ENCODE measurements around the gene BAIAP2L2. TPM values are rescaled to one million over a fixed set of nuclear protein-coding genes. Genes with fewer than 3 reads are reported as not detected.
A peak's percentile ranks its signal among the peaks of the same experiment; 100 is the strongest.

The BAIAP2L2 gene
- total RNA-seq, 2 donors from 2014 or later, result 0.40 to 0.84 TPM

DNA sequence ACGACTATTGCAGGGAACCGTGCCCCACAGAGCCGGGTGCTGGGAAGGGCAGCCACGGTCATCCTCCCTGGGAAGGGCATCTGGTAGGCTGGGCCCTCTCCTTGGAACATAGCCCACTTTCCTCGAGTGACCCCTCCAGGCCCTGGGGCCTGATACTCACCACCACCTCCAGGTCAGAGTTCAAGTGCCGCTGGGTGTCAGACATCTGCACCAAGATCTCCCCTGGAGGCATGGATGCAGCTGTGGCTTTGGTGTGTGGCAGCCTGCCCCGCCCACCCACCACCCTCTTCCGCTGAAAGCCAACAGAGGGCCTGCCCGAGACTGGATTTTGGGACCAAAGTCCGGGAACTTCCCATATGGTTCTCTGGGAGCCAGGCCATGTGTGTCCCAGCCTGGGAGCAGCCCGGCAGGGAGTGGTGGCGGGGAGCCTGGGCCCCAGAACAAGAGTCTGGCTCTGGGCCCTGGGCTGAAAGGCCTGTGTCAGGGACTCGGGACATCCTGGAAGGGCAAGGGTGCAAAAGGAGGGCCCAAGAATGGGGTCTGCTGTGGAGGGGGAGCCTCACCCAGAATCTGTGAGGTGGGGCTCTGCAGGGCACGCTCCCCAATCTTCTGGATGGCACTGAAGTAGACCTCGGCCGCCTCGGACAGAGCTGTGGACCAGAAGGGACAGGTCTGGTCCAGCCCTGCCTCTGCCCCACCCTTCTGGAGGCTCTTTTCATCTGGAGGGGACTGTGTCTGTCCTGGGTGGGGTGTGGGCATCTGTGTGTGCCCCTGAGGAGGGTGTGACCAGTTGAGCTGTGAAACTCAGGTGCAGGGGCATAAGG, 2.6 kb downstream of the BAIAP2L2 start:
- Mint-ChIP-seq H3K4me1 (ENCODE audit: low read depth in 2 of 2) (peaks cover 21 to 31% of the 10 kb centered on the region in 2 donors), H3K4me3 (no peak overlapping the region), H3K27me3 (no peaks in the 10 kb centered on the region), H3K27ac (no peak overlapping the region), H3K36me3 (no peaks in the 10 kb centered on the region), H3K9me3 (no peaks in the 10 kb centered on the region)
- ATAC-seq (no peak), DNase-seq (ENCODE audit: low spot score) (peak; percentile 56)

DNA sequence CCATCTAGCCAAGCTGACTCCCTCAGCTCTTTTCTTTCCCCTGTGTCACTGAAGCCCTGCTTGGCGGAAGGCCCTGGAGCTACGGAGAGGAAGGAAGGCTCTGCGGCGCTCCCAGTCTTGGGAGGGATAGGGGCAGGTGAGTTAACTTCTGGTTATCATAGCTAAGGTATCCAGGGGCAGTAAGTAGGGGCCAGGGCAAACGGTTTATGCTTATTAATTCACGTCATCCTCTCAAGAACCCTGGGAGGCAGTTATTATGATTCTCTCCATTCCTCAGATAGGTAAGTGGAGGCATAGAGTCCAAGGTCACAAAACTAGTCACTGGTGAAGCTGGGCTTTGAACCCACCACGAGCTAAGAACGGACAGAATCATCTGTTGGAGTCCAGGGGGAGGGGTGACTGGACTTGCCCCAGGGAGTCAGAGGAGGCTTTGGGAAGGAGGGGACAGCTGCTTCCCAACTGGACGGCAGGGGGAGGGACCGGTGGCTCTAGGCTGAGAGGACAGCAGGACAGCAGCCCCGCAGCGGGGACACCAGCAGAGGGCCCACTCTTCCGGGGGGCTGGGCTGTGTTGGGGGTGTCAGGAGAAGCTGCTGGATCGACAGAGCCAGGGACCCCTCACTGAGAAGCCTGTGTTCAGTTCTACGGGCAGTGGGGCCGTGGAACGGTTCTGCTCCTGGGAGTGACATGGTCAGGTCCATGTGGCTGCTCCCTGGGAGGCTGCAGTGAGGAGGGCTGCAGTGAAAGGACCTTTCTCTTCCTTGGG, 3.5 kb downstream of the BAIAP2L2 start:
- no peak overlapping the region for H3K27ac Mint-ChIP-seq
- H3K4me1 Mint-ChIP-seq (ENCODE audit: low read depth in 2 of 2), result peaks cover 21 to 29% of the 10 kb centered on the region in 2 donors
- no peak for ATAC-seq
- H3K27me3 Mint-ChIP-seq, result no peaks in the 10 kb centered on the region
- no peaks in the 10 kb centered on the region for H3K9me3 Mint-ChIP-seq
- DNase-seq (ENCODE audit: low spot score), result peak; percentile 49
- H3K4me3 Mint-ChIP-seq, result no peak overlapping the region
- no peaks in the 10 kb centered on the region for H3K36me3 Mint-ChIP-seq

DNA sequence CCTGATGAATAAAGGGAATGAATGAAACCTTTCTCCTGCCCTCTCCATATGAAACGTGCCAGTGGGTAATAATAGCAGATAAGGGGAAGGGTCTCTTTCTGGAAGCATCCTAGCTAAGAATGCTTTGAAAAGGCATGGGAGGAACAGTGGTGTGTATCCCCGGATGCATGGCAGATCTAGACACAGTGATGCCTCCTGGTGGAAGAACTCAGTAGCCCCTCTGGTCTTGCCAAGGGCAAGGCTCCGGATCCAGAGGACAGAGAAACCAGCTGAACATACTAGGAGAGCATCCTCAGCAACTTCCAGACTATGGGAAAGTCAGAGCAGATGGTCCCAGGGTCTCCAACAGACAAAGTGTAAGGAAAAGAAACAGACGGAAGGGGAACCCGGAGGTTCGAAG, 6.4 kb downstream of the BAIAP2L2 start:
- Mint-ChIP-seq H3K27me3 (no peaks in the 10 kb centered on the region), H3K36me3 (no peaks in the 10 kb centered on the region), H3K27ac (peak overlapping the region in 1 of 2 donors; percentile 46), H3K4me3 (no peak overlapping the region), H3K9me3 (no peaks in the 10 kb centered on the region), H3K4me1 (ENCODE audit: low read depth in 2 of 2) (peaks cover 22 to 37% of the 10 kb centered on the region in 2 donors)
- DNase-seq (ENCODE audit: low spot score) (peak; percentile 22), ATAC-seq (no peak)

DNA sequence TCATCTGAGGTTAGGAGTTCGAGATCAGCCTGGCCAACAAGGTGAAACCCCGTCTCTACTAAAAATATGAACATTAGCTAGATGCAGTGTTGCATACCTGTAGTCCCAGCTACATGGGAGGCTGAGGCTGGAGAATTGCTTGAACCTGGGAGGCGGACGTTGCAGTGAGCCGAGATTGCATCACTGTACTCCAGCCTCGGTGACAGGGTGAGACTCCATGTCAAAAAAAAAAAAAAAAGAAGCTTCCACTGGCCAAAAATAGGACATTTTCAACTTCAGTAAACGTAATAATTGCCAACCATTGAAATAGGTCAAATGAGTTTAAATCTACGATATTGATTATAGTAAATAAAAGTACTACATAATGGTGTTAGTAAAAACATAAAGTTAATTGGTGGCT, 6.8 kb downstream of the BAIAP2L2 start:
- ATAC-seq (no peak), DNase-seq (ENCODE audit: low spot score) (peak; percentile 2)
- no peaks in the 10 kb centered on the region for H3K36me3 Mint-ChIP-seq
- peaks cover 22 to 36% of the 10 kb centered on the region in 2 donors for H3K4me1 Mint-ChIP-seq (ENCODE audit: low read depth in 2 of 2)
- no peaks in the 10 kb centered on the region for H3K9me3 Mint-ChIP-seq
- no peak overlapping the region for H3K4me3 Mint-ChIP-seq
- H3K27me3 Mint-ChIP-seq, result no peaks in the 10 kb centered on the region
- no peak overlapping the region for H3K27ac Mint-ChIP-seq

DNA sequence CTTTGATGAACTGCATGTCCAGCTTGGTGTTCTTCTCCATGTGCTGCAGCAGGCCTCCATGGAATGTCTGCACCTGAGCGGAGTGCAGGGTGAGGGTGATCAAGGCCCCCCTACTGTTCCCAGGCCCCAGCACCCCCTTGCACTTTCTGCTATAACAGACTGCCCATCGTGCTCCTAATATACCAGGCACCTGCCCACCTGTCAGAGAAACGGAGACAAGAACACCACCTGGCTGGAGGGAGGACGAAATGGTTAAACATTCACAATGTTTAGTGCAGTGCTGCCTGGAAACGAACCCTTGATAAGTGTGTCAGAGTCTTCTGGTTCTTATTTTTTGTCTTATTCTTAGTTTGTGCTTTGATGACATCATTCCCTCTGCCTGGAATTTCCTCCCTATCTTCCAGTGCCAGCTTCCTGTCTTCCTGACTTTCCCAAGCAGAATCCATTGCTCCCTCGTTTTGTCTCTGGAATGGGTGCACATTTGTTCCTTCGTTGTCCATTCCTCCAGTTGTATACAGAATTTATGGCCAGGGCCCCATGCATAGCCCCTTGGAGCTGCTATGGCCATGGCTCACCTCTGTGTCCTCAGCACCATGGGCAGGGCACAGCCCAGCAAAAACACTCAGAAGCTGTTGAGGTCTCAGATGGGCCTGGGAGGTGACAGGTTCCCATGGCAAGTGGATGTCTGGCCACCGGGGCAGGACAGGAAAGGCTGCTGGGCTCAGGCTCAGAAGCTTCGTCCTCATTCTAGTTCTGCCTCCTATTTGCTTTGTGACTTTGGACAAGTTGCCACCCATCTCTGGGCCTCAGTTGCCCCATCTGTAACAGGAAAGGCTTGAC, 11.9 kb downstream of the BAIAP2L2 start:
- no peak overlapping the region for H3K27ac Mint-ChIP-seq
- ATAC-seq (no peak), DNase-seq (ENCODE audit: low spot score) (peak; percentile 8)
- H3K27me3 Mint-ChIP-seq, result no peaks in the 10 kb centered on the region
- no peaks in the 10 kb centered on the region for H3K9me3 Mint-ChIP-seq
- H3K4me1 Mint-ChIP-seq (ENCODE audit: low read depth in 2 of 2), result peaks cover 6 to 11% of the 10 kb centered on the region in 2 donors
- H3K36me3 Mint-ChIP-seq, result no peaks in the 10 kb centered on the region
- no peak overlapping the region for H3K4me3 Mint-ChIP-seq

DNA sequence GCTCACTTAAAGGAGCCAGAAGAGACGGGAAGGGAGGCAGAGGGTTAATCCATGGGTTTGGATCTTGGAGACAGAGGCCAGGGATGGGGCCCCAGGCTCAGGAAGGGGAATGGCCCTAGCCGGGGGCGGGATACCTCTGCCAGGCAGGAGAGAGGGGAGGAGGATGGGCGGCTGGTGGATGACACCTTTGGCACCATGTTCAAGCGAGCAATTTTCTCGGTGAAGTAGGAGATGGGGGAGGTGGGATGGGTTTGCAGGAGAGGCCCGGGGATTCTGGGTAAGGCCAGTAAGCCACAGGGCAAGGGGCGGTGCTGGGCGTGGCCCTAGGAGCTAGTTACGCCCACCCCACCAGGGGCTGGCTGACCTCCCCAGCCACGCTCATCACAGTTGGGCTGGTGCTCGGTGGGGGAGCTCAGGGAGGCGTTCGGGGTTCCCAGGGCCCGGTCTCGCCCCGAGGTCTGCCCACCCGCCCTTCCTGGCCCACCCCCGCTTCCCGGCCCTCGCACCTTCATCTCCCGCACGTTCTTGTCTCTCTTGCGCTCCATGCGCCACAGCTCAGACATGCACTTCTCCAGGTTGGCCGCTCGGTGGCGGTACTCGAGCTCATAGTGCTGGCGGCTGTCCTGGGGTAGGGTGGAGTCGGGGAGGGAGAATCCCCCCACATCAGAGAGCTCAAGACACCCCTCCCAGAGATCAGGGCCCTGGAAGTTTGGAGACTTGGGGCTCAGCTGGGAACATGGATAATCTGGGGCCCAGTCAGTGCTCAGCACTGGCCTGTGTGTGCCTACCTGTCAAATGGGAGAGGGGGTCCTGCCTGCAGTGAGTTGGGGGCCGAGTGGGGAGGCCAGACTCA, 12.7 kb downstream of the BAIAP2L2 start:
- no peak overlapping the region for H3K27ac Mint-ChIP-seq
- H3K4me3 Mint-ChIP-seq, result no peak overlapping the region
- no peaks in the 10 kb centered on the region for H3K27me3 Mint-ChIP-seq
- no peaks in the 10 kb centered on the region for H3K36me3 Mint-ChIP-seq
- peaks cover 6 to 8% of the 10 kb centered on the region in 2 donors for H3K4me1 Mint-ChIP-seq (ENCODE audit: low read depth in 2 of 2)
- H3K9me3 Mint-ChIP-seq, result no peaks in the 10 kb centered on the region
- DNase-seq (ENCODE audit: low spot score) (peak; percentile 51), ATAC-seq (no peak)

DNA sequence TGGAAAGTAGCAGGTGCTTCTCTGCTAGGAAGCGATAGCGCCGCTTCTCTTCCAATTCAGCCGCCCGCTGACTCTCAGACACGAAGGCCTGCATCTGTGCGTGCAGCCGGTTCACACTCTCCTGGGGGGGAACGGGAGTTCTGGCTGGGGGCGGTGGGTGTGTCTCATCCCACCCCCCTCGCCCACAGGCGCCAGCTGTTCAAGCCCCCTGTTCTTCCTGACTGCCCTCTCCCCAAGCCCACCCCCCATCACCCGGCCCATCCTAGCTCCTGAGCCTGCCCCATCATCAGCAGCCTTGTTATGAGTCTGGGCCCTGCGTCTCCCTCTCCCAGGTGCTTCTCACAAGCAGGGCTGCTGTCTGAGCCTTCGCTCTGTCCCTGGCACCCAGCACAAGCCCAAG, 13.4 kb downstream of the BAIAP2L2 start:
- Mint-ChIP-seq H3K9me3 (no peaks in the 10 kb centered on the region), H3K27ac (no peak overlapping the region), H3K4me3 (no peak overlapping the region), H3K36me3 (no peaks in the 10 kb centered on the region), H3K4me1 (ENCODE audit: low read depth in 2 of 2) (peaks cover 6 to 8% of the 10 kb centered on the region in 2 donors), H3K27me3 (no peaks in the 10 kb centered on the region)
- no peak for ATAC-seq
- peak; percentile 42 for DNase-seq (ENCODE audit: low spot score)

DNA sequence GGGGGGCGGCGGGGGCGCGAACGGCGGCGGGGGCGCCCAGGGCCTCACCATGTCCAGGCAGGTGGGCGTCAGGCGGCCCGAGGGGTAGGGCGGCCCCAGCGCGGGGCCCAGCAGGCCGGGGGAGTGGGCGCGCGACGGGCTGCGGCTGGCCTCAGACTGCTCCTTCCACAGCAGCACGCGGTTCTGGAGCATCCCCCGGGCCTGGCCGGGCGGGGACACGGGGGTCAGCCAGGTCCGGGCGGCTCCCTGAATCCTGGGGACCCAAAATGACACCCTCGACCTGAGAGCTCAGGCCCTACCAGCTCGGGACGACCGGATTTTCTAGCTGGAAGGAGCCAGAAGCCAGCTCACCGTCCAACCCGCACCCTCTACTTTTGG, 21.0 kb downstream of the BAIAP2L2 start:
- ATAC-seq (no peak), DNase-seq (ENCODE audit: low spot score) (no peak)
- Mint-ChIP-seq H3K27ac (no peak overlapping the region), H3K4me3 (no peak overlapping the region), H3K4me1 (ENCODE audit: low read depth in 2 of 2) (peaks cover 4% of the 10 kb centered on the region in 2 donors), H3K9me3 (no peaks in the 10 kb centered on the region), H3K36me3 (no peaks in the 10 kb centered on the region), H3K27me3 (peaks cover 0 to 2% of the 10 kb centered on the region in 2 donors)

DNA sequence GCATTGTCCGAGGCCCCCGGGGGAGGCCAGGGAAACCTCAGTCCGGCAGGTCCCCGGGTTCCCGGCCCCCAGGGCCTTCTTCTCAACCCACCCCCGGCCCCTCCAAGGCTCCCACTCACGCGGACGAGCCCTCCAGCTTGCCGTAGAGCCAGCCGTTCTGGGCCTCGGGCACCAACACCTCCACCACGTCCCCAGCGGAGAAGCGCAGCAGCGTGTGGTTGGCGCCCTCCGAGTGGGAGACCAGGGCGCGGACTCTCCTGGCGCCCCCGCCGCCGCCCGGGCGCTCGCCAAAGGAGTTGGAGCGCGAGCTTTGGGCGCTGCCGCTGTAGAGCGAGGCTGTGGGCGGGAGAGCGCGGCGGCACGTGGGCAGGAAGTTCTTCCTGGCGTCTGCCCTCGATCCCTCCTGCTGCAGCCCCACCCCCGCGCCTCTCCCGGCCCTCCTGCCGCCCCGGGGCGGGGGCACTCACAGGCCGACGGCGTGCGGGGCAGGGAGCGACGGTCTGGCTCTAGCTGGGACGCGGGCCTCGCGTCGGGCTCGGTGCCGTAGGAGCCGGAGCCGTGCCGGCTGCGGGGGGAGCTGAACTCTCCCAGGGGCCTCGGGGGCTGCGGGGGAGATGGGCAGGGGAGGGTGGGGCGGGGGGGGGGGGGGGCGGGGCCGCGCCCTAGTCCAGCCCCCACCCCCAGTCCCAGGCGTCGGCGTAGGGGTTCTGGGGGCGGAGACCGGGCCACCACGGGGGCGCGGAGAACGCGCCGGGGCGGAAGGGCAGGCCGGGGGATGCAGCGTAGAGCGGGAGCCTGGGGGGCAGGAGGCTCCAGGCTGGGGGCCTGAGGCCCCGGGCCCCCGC, 21.6 kb downstream of the BAIAP2L2 start:
- Mint-ChIP-seq H3K36me3 (no peaks in the 10 kb centered on the region), H3K27me3 (peaks cover 0 to 2% of the 10 kb centered on the region in 2 donors), H3K4me1 (ENCODE audit: low read depth in 2 of 2) (peaks cover 4% of the 10 kb centered on the region in 2 donors), H3K9me3 (no peaks in the 10 kb centered on the region), H3K4me3 (no peak overlapping the region), H3K27ac (no peak overlapping the region)
- DNase-seq (ENCODE audit: low spot score) (no peak), ATAC-seq (no peak)

DNA sequence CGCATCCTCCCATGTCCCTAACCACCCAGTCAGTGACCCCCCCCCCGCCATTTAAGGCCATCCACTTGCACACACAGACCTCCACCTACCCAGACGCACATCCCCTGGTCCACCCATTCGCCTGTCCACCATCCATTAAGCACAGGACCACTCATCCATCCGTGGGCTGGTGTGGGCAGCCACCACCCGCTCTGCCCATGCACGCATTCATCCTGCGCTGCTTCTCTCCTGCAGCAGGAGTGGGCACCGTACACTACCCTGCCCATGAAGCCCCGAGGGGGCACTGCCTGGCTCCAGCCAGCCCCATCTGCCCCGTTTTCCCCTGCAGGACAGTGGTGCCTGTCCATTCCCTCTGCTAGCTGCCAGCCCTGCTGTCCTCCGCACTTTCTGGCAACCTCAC, 22.6 kb downstream of the BAIAP2L2 start:
- H3K9me3 Mint-ChIP-seq, result no peaks in the 10 kb centered on the region
- no peak overlapping the region for H3K27ac Mint-ChIP-seq
- H3K4me1 Mint-ChIP-seq (ENCODE audit: low read depth in 2 of 2), result peaks cover 4% of the 10 kb centered on the region in 2 donors
- ATAC-seq (no peak), DNase-seq (ENCODE audit: low spot score) (peak; percentile 48)
- peaks cover 0 to 2% of the 10 kb centered on the region in 2 donors for H3K27me3 Mint-ChIP-seq
- H3K36me3 Mint-ChIP-seq, result no peaks in the 10 kb centered on the region
- H3K4me3 Mint-ChIP-seq, result no peak overlapping the region

DNA sequence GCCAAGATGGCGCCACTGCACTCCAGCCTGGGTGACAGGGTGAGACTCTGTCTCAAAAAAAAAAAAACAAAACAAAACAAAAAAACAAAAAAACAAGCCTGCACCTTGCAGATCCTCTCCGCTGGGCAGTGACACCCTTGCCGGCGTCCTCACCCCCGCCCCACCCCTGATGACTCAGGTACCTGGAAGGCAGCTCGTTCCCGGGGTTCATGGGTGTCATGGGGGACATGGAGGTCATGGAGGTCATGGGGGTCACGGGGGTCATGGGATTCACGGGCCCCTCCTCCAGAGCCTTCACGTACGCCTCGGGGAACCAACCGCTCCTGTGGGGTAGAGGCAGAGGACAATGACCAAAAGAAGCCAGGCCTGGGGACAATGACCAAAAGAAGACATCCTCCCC, 23.5 kb downstream of the BAIAP2L2 start:
- Mint-ChIP-seq H3K9me3 (no peaks in the 10 kb centered on the region), H3K27me3 (peaks cover 0 to 2% of the 10 kb centered on the region in 2 donors), H3K4me1 (ENCODE audit: low read depth in 2 of 2) (peaks cover 4% of the 10 kb centered on the region in 2 donors), H3K4me3 (no peak overlapping the region), H3K27ac (no peak overlapping the region), H3K36me3 (no peaks in the 10 kb centered on the region)
- DNase-seq (ENCODE audit: low spot score), result peak; percentile 44
- no peak for ATAC-seq
